Activated CD4-positive, alpha-beta T cell treated with anti-CD3 and anti-CD28 coated beads, Interleukin-2, amount 10 ng/mL, durations not matched to agents 24 days and 14 days (primary cell): Measurements from ENCODE around the gene ADAMTS2. TPM values are rescaled to one million over a fixed set of nuclear protein-coding genes. Genes with fewer than 3 reads are reported as not detected.

Source experiments
- DNase-seq: peaks from one replicate; pipeline ENCODE4 v3.0.0; 2022
- H3K27ac Mint-ChIP-seq: one replicate; pipeline ENCODE4 v1.8.0; 2022; ENCODE audit warnings: mild to moderate bottlenecking, mixed read lengths
- H3K27me3 Mint-ChIP-seq: one replicate; pipeline ENCODE4 v1.8.0; 2022; ENCODE audit warnings: mixed read lengths
- H3K36me3 Mint-ChIP-seq: one replicate; pipeline ENCODE4 v1.8.0; 2022; ENCODE audit warnings: low read depth, mild to moderate bottlenecking, mixed read lengths
- H3K4me1 Mint-ChIP-seq: one replicate; pipeline ENCODE4 v1.8.0; 2021; ENCODE audit warnings: mixed read lengths
- H3K4me3 Mint-ChIP-seq: one replicate; pipeline ENCODE4 v1.8.0; 2022; ENCODE audit warnings: mild to moderate bottlenecking, moderate library complexity, mixed read lengths
- H3K9me3 Mint-ChIP-seq: one replicate; pipeline ENCODE4 v1.8.0; 2021; ENCODE audit warnings: mixed read lengths
- intact Hi-C: fragments of 100-400 bp; cut with micrococcal nuclease; formaldehyde crosslinking; loops from one replicate; pipeline ENCODE4 v1.15.1; 2023
- total RNA-seq: library from RNA; stranded (reverse); gene quantifications from 2 replicates; pipeline ENCODE4 v1.2.3, GENCODE V29; 2022

ADAMTS2 gene
- total RNA-seq, 1 donor from 2014 or later = not detected

DNA sequence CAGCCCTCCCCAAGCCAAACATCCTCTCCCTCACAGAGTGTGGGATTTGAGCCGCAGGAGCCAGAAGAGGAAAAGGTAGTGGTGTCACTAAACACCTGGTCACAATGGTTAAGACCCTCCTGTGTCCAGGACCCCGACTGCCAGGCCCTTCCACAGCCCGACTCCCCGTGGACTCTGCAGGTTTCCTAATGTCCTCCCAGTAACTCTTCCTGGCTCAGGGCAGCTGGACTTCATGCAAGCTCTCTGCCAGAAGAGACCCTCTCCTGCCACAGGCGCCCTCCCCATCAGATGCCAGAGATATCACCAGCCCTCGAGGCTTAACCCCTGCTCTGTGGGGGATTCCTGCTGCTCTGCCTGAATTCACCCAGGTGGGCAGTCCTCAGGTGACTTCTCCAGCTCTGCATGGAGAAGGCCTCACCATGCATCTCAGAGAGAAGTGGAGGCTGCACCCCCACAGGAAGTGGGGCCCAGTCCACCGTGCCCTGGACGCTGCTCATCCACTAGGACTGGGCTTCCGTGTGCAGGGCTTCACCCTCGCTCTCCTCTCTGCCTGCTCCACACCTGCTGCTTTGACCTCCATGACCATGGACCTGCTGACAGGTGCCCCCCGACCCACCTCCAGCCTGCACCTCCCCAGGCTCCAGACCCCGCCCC is 111.2 kb downstream of the ADAMTS2 start:
- H3K27me3 Mint-ChIP-seq = no peaks in the 10 kb centered on the region
- intact Hi-C loops = no loop called here

DNA sequence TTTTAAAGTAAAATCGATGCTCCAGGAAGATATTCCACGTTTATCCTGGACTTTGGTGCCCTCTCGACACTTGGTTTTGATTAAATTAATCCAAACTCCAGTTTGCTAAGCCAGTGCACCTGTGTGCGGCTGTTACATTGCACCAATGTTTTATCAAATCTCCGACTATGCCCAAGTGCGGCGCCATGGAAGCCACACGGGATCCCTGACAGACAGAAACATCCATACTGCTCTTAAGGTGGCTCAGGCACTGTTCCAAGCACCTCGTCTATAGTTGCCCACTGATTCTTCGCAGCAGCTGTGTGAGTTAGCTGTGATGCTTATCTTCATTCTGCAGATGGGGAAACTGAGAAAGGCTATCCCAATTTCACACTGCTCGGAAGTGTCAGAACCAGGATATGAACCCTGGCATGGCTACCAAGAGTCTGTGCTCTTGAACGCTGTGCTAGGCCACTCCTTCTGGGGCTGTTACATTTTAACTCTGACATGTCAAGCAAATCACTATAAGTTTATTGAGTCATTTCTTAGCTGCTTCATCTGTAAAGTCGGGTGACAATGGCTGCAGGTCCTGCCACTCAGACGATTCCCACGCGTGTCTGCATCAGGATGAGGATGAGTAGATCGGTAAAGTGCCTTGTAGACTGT is 113.0 kb downstream of the ADAMTS2 start:
- Mint-ChIP-seq H3K36me3 (no peaks in the 10 kb centered on the region), H3K4me1 (no peaks in the 10 kb centered on the region), H3K27ac (no peak overlapping the region), H3K9me3 (no peaks in the 10 kb centered on the region), H3K4me3 (no peak overlapping the region), H3K27me3 (no peaks in the 10 kb centered on the region)
- intact Hi-C loops = no loop called here
- DNase-seq = no peak

More for the DNA sequence above, 111.2 kb downstream of the ADAMTS2 start:
- no peak overlapping the region for H3K4me3 Mint-ChIP-seq
- no peaks in the 10 kb centered on the region for H3K36me3 Mint-ChIP-seq
- DNase-seq = no peak
- H3K4me1 Mint-ChIP-seq = no peaks in the 10 kb centered on the region
- H3K9me3 Mint-ChIP-seq = peaks cover 3% of the 10 kb centered on the region
- no peak overlapping the region for H3K27ac Mint-ChIP-seq

DNA sequence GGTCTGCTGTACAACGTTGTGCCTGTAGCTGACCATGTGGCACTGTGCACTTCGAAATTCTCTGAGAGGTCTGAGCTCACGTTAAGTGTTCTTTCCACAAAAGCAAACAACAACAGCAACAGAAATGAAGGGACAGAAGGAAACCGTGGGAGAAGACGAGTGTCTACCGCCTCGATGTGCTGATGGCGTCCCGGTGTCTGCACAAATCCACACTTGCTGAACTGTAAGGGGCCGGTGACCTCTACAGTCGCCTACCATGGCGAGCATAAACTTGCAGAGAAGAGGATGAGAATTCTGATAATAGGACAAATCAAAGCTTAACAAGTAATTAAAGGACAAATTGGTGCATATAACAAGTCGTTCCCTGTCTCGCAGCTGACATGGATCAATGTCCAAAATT is 114.0 kb downstream of the ADAMTS2 start:
- H3K36me3 Mint-ChIP-seq = no peaks in the 10 kb centered on the region
- intact Hi-C loops = no loop called here
- no peak for DNase-seq
- no peaks in the 10 kb centered on the region for H3K9me3 Mint-ChIP-seq
- no peaks in the 10 kb centered on the region for H3K4me1 Mint-ChIP-seq
- H3K27ac Mint-ChIP-seq = no peak overlapping the region
- no peaks in the 10 kb centered on the region for H3K27me3 Mint-ChIP-seq
- H3K4me3 Mint-ChIP-seq = no peak overlapping the region

DNA sequence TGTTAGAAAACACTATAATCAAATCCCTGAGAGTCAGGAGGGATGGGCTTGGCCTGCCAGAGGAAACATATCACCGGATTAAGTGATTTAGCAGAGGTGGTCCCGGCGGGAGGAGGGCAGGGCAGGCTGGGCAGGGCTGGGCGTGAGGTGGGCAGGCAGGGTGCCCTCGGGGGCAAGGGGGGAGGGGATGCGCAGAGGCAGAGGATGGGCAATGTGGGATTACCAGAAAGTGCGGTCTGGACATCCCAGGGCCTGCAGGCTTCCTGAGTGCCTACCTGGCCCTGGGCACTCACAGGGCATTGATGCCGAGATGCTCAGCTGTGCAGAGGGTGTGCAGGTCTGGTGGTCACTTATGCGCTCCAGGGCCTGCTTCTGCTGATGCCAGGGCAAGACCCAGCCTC is 115.2 kb downstream of the ADAMTS2 start:
- Mint-ChIP-seq H3K27ac (no peak overlapping the region), H3K4me1 (no peaks in the 10 kb centered on the region), H3K27me3 (no peaks in the 10 kb centered on the region), H3K36me3 (no peaks in the 10 kb centered on the region), H3K9me3 (no peaks in the 10 kb centered on the region), H3K4me3 (no peak overlapping the region)
- no peak for DNase-seq
- intact Hi-C loops = no loop called here

DNA sequence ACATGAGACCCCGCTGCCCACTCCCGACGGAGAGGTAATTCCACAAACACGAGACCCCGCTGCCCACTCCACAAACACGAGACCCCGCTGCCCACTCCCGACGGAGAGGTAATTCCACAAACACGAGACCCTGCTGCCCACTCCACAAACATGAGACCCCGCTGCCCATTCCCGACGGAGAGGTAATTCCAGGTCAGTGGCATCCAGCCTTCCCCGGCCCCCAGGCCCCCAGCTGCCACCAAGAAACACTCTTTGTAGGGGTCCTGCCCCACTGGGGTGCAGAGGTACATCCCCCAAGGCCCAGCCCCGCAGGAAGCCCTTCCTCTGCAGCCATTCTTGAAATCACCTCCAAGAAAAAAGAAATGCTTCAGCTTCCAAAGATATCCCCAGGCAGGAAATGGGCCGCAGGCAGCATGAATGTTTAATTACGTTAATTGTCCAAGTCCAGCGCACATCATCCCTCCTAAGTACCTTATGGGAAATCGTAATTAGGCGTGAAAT is 115.9 kb downstream of the ADAMTS2 start:
- Mint-ChIP-seq H3K9me3 (no peaks in the 10 kb centered on the region), H3K27ac (no peak overlapping the region), H3K27me3 (no peaks in the 10 kb centered on the region), H3K36me3 (no peaks in the 10 kb centered on the region), H3K4me1 (no peaks in the 10 kb centered on the region), H3K4me3 (no peak overlapping the region)
- intact Hi-C loops = no loop called here
- DNase-seq = no peak

DNA sequence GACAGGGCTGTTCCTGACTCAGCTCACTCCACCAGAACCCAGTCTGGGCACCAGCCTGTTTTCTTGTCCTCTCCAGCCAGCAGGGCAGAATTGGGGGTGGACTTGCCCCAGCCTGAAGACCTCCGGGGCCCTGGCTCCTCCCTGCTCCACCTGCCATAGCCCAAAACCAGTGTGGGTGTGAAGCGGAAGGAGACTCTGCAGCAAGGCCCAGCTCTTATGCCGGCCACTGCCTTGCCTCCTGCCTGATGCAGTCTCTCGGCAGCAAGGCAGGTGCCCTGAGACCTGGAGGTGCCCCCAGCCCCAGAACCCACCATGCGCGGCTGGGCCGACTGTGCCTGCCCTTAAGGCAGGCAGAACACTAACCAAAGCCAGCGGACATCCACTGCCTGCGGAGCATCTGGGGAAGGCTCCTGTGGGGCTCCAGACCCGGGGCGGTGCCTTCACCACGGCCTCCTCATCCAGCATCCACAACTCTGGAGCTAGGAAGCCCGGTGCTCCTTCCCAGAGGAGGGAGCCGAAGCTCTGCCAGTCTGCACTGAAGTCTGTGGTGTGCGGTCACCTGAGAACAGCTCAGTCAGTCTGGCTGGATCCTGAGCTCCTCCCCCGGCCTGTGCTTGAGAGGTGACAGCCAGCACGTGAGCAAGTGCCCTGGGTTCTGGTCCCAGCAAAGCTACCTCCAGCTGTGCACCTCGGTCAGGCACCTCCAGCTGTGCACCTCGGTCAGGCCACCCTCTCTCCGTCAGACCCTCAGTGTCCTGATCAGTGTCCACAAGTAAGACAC is 116.7 kb downstream of the ADAMTS2 start:
- DNase-seq = no peak
- H3K4me3 Mint-ChIP-seq = no peak overlapping the region
- H3K4me1 Mint-ChIP-seq = no peaks in the 10 kb centered on the region
- peaks cover 3% of the 10 kb centered on the region for H3K9me3 Mint-ChIP-seq
- no peaks in the 10 kb centered on the region for H3K27me3 Mint-ChIP-seq
- no peak overlapping the region for H3K27ac Mint-ChIP-seq
- intact Hi-C loops = no loop called here
- no peaks in the 10 kb centered on the region for H3K36me3 Mint-ChIP-seq

DNA sequence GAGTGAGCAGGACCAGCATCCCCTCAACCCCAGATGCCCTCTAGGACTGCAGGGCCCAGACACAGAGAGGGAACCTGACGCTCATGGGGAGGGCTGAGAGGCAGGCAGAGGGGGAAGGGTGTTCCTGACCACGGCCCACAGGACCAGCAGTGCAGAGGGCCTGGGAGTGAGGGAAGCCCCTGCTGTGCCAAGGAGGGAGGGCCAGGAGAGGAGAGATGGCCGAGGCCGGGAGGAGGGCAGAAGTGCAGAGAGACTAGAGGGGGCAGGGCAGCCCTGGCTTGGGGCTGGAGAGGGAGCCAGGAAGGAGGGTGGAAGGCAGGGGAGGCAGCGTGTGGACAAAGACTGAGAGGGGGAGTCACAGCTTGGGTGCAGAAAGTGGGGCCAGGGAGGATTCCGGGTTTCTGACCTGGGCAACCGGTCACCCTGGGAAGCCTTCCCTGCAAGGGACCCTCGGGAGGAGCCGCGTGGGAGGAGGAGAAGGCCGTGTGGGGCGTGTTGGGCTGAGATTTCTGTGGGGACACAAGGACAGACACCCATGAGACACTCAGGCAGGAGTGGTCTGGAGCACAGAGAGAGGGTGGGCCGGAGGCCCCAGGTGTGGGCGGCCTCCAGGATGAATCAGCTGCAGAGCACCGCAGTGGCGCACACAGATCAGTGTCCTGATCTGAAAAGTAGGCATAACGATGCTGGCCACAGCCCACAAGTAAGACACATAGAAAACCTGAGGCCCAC is 117.5 kb downstream of the ADAMTS2 start:
- no peak overlapping the region for H3K27ac Mint-ChIP-seq
- H3K4me1 Mint-ChIP-seq = no peaks in the 10 kb centered on the region
- no peak for DNase-seq
- H3K27me3 Mint-ChIP-seq = no peaks in the 10 kb centered on the region
- no peak overlapping the region for H3K4me3 Mint-ChIP-seq
- intact Hi-C loops = no loop called here
- peaks cover 11% of the 10 kb centered on the region for H3K9me3 Mint-ChIP-seq
- H3K36me3 Mint-ChIP-seq = no peaks in the 10 kb centered on the region

DNA sequence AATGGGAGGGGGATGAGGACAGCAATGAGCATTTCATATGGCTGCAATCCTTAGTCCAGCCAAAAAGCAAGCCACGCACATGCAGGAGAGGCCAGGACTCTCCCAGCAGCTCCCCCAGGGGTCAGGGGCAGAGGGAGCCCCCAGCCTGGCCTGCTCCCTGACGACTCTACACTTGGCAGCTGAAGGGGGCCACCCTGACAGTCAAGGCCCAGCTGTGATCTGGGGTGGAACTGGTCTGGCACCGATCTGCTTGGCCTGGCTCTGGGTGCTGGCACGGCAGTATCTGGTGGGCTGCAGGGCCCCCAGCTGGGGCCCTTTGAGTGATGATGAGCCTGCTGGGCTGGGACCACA is 118.1 kb downstream of the ADAMTS2 start:
- no peak overlapping the region for H3K27ac Mint-ChIP-seq
- no peaks in the 10 kb centered on the region for H3K36me3 Mint-ChIP-seq
- H3K9me3 Mint-ChIP-seq = peaks cover 11% of the 10 kb centered on the region
- H3K4me3 Mint-ChIP-seq = no peak overlapping the region
- no peak for DNase-seq
- intact Hi-C loops = no loop called here
- no peaks in the 10 kb centered on the region for H3K4me1 Mint-ChIP-seq
- no peaks in the 10 kb centered on the region for H3K27me3 Mint-ChIP-seq

DNA sequence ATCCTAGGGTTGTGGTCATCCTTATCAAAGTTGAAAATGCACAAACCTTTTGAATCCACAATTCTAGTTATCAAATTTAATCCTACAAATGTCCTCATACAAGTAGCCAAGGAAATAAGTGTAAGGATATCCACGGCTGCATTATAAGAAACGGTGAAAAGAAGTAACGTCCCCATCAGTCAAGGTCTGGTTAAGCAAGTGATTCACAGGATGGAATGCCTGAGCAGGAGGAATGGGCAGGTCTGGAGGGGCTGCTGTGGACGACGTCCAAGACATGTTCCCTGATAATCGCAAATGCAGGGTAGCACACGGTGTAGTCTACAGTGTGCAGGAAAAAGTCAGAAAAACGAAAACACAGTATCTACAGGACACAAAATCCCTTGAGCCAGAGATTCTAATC is 118.6 kb downstream of the ADAMTS2 start:
- intact Hi-C loops = no loop called here
- Mint-ChIP-seq H3K4me1 (no peaks in the 10 kb centered on the region), H3K27ac (no peak overlapping the region), H3K36me3 (no peaks in the 10 kb centered on the region), H3K27me3 (no peaks in the 10 kb centered on the region), H3K9me3 (peaks cover 11% of the 10 kb centered on the region), H3K4me3 (no peak overlapping the region)
- no peak for DNase-seq

DNA sequence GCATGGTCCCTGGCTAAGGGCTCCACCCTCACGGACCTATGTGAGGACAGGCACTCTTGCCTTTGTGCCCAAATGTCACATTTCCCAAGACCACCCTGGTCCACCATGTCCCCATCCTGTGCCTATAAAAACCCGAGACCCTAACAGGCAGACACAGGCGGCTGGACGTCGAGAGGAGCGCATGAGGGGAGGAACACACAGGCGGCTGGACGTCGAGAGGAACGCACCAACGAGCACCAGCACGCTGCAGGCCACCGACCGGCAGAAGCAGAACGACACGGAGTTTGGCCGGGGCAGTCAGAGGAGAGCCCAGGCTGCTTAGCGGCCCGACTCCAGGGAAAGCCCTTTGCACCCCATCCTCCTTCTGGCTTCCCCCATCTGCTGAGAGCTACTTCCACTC is 119.9 kb downstream of the ADAMTS2 start:
- intact Hi-C loops = no loop called here
- H3K27ac Mint-ChIP-seq = no peak overlapping the region
- H3K9me3 Mint-ChIP-seq = peaks cover 11% of the 10 kb centered on the region
- H3K36me3 Mint-ChIP-seq = no peaks in the 10 kb centered on the region
- no peaks in the 10 kb centered on the region for H3K4me1 Mint-ChIP-seq
- H3K4me3 Mint-ChIP-seq = no peak overlapping the region
- DNase-seq = no peak
- no peaks in the 10 kb centered on the region for H3K27me3 Mint-ChIP-seq

DNA sequence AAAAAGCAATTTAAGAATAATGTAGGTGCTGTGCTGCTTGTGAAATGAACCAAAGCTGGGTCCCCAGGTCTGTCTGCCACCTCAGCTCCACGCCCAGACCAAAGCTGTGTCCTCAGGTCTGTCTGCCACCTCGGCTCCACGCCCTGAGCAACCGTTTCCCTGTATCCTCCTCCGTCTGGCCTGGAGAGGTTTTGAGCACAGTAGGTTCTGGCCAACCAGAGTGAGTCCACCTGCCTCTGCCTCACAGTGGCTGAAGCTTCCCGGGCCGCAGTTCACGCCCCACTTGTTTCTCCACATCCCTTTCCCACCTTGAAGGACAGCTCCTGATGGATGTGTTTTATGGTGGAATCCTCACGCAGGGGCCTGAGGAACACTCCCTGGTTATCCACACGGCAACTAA is 120.5 kb downstream of the ADAMTS2 start:
- Mint-ChIP-seq H3K9me3 (peaks cover 11% of the 10 kb centered on the region), H3K4me1 (no peaks in the 10 kb centered on the region), H3K4me3 (no peak overlapping the region), H3K27ac (no peak overlapping the region), H3K36me3 (no peaks in the 10 kb centered on the region), H3K27me3 (no peaks in the 10 kb centered on the region)
- no peak for DNase-seq
- intact Hi-C loops = no loop called here

DNA sequence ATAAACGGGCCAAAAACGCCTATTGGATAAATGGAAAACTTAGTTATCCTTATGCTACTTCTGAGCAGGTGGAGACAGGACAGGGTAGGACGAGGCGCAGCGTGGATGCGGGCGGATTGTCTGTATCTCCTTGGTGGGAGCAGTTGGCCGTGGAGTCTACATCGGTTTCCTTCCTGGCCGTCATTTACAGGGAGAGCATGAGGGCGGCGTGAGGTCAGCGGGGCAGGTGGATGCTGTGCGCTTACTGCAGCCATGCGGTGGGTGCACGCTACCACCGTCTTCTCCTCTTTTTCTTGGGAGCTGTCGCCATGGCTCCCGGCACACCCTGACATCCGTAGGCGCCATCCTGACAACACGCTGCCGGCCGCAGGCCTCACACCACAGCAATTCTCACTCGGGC is 121.3 kb downstream of the ADAMTS2 start:
- no peaks in the 10 kb centered on the region for H3K36me3 Mint-ChIP-seq
- H3K4me1 Mint-ChIP-seq = no peaks in the 10 kb centered on the region
- peaks cover 11% of the 10 kb centered on the region for H3K9me3 Mint-ChIP-seq
- DNase-seq = no peak
- H3K4me3 Mint-ChIP-seq = no peak overlapping the region
- intact Hi-C loops = no loop called here
- H3K27me3 Mint-ChIP-seq = no peaks in the 10 kb centered on the region
- no peak overlapping the region for H3K27ac Mint-ChIP-seq

DNA sequence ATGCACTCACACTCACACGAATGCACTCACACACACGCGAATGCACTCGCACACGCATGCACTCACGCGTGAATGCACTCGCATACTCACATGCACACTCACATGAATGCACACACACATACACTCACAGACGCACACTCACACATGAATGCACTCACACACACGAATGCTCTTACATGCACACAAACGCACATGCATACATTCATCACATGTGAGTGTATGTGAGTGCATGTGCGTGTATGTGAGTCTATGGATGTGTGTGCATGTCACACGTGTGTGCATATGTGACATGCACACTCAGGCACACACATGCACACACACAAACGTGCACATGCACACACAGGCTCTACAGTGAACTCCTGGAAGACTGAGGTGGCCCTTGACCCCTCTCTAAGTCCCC is 121.7 kb downstream of the ADAMTS2 start:
- Mint-ChIP-seq H3K4me1 (no peaks in the 10 kb centered on the region), H3K27ac (no peak overlapping the region), H3K4me3 (no peak overlapping the region), H3K27me3 (no peaks in the 10 kb centered on the region), H3K36me3 (no peaks in the 10 kb centered on the region), H3K9me3 (peaks cover 11% of the 10 kb centered on the region)
- intact Hi-C loops = no loop called here
- no peak for DNase-seq
